Measurements from ENCODE around the gene TRIM63.

The TRIM63 gene

DNA sequence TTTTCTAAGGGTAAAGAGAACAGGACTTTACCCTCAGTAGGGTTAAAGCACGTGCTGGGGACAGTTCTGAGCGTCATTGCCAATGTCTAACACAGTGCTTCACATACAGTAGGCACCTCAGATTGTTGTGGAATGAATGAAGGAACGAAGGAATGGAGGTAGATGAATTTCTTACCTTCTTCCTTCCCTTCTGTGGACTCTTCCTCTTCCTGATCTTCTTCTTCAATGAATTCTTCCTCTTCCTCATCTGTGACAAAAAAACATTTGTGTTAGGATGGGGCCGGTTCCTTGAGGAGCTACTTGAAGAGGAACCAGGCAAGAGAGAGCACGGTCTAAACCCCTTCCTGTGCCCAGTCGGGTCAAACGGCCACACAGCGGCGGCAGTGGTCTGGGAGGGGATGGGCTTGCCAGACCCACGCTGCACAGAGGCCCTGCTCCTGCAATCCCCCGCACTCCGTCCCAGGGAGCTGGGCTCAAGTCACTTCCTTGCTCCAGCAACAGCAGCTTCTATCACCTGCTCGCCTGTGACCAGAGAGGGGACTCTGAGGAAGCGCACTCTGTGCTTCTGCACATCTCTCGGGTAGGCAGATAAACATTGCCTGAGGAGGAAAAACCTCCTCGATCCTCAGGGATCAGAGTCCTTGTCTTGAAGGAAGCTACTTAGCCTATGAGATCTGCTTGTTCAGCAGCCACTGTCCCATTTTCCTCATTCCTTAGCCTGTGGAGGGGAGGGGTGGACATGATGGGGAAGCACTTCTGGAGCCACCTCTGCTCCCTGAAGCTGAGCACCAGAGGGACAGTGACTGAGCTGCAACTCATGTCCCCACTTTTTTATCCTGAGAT lies 13.5 kb downstream of the TRIM63 start:
- no peak for DNase-seq

DNA sequence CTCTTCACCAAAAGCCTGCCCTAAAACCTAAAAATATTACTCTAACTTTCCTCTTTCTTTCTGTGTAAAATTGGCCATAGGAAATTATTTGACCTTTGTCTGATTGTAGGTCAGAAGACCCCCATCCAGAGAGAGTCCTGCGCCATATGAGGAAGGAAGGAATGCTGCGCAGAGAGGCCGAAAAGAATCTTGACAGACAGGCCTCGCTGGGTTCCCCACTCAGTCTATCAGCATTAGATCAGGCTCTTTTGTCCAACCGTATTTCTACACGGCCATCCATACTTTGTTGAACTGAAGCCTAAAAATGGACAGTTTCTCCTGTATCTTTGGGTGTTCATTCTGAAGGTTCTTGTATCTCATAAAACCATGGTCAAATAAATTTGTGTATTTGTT lies 17.2 kb downstream of the TRIM63 start:
- no peak for DNase-seq

DNA sequence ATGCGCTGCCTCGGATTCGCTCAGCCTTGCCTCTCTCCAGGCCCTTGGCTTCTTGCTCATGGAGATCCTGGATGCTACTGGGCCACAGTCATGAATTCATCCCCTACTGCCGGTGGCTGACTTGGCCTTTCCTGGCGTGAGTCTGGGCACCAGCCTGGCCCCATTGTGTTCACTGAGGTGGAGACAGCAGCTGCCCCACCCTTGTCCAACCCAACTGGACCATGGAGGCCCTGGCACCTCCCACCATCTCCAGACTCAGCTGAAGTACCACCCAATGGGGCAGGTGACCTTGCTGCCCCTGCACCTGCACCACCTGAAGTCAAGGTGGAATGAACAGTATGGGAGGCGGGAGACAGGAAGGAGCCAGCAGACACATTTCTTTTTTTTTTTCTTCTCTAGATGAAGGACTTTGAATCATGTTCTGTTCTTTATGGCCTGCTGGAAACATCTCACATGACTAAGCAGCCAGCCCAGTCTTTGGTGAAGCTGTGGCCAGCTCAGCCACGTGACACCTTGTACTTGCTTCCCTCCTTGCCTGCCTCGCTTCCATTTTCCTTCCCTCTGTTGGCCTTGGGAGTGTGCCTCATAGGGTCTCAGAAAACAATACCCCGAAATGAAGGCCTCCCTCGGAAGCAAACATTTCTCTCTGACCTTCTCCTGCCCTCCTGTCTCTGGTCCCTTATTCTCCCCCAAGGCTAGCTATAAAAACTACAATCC lies 17.7 kb downstream of the TRIM63 start:
- no peak for DNase-seq

DNA sequence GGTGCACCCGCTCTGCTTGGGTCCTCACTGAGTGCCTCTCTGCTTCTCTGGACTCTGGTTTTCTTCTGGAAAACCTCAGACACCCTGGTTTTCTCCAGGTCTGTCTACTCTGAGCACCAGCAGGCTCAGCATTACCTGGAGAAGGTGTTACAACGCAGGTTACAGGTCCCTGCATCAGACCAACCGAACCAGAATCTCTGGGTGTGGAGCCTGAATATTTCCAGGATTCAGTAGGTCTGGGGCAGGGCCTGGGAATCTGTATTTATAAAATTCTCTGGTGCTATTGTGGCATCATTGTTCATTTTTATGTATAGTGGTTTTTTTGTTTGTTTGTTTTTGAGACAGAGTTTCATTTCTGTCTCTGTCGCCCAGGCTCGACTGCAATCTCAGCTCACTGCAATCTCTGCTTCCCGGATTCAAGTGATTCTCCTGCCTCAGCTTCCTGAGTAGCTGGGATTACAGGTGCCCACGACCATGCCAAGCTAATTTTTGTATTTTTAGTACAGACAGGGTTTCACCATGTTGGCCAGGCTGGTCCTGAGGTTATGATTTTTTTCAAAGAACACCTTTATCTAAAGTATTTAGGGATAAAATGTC lies 20.1 kb downstream of the TRIM63 start:
- no peak for DNase-seq

DNA sequence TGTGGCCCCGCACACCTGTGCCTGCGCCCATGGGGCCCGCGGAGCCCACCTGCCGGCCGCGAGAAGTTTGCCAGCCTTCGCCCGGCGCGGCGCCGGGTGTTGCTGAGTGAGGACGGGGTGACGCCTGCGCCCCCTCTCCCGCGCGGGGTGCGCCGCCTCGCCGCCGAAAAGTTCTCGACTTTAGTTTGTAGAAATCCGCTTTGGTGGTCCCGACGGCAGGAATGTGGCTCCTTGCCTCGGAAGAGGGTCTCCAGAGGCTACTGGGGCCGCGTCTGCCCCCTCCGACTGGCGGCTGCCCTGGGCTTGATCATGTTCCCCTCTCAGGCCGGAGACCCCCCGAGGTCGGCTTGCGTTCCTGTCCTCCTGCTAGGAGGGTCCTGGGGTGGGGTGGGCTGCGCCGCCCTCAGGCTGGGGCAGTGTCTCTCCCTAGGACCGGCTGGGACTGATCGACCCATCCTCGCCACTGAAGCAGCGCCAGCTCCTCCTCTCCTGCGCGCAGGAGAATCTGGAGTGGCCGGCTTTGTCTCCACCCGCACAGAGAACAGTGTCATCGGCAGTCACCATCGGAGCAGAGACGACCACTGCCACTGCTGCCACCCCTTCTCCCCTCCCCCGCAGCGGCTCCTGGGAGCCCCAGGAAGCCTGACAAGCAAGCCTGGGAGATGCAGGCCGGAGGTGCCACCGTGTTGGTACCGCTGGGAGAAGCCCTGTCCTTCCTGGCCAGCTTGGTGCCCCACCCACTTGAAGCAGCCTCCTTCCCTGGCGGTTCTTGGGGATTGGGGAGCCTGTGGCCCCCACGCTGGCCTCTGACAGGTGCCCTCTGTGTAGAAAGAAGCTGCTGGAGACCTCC lies 21.0 kb downstream of the TRIM63 start:
- DNase-seq, result no peak

DNA sequence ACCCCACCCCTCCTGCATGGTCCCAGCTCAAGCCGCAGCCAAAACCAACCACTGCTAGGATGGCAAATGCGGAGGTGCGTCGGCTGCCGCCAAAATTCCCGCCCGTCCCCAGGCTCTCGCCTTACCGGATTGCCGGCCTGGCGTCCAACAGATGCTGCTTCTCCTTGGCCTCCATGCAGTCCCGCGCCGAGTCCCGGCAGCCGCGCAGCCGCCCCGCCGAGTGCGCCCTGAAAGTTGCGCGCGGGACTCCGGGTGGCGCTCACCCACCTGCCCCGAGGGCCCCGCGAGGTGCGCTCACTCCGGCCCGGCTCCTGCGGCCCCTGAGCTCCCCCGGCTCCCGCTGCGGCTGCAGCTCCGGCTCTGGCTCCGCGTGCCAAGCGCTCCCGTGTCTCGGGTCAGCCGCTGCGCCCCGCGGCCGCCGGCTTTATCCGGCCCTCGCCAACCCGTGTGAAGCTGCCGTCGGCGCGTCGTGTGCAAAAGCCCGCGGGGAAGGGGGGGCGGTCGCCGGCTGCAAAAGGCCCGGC lies 21.6 kb downstream of the TRIM63 start, which contains the start of gene SLC30A2:
TSS of gene SLC30A2 (minus strand) at position 397 of the 524 bp plus-strand sequence. CDS start at position 175, 222 bp downstream.
- DNase-seq, result no peak

DNA sequence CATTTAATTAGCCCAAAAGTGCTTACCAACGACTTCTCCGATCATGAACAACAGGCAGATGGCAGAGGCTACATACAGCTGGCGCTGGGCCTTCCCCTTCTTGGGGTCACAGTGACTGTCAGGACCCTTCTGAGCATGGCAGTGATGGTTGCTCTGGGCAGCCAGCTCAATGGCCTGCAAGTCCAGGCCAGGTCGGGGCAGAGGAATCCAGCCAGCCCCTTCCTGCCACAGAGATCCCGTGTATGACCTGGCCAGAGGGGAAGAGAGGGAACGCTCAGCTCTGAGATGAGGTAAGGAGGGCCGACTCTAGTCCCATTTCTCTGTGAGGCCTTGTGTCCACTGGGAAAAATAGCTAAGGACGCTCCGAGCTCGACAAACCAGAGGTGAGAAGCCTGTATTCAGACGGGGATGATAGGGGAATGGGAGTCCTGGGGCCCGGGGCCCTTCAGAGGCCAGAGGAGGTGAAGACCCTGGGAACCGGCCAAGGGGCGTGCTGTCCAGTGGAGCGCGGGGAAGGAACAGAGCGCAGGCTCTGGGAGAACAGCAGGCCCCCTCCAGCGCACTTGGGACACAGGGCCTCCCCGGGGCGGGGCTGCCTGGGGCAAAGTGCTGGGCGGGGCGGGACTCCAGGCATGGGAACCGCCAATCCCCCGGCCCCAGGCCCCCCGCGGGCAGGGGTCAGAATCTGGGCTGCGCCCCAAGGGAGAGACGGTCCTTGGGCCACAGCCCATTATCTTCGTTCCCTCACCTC lies 22.3 kb downstream of the TRIM63 start:
- no peak for DNase-seq

DNA sequence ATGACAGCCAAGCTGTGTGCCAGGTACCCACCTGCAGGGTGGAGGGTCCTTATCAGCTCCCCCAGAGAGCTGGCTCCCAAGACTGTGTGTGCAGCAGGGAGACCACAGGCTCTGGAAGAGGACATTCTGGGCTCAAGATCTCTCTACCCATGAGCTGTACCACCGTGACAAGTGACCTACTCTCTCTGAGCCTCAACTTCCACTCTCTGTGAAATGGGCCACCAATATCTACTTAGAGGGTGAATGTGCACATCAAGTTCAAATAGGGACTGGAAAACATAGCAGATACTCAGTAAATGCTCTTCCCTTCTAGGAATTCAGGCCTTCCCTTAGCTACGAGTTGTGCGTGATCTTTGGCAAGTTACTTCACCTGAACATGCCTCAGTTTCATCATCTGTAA lies 23.0 kb downstream of the TRIM63 start:
- no peak for DNase-seq

DNA sequence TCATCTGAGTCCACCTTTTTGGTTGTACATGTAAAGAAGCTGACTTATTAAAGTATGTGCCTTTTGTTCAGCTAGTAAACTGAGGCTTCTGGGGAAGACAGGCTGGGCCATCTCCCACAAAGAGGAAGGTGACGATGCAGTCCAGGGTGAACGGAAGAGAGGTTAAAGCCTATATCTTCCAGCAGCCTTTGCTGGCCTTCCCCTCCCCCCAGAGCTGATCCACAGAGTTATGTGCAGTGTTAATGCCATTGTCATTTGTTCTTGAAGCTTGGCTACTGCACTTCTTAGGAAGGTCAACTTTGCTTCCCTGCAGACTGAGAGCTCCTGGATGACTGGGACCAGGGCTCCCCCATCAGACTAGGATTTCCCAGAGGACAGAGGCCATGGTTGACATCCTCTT lies 23.7 kb downstream of the TRIM63 start:
- no peak for DNase-seq

DNA sequence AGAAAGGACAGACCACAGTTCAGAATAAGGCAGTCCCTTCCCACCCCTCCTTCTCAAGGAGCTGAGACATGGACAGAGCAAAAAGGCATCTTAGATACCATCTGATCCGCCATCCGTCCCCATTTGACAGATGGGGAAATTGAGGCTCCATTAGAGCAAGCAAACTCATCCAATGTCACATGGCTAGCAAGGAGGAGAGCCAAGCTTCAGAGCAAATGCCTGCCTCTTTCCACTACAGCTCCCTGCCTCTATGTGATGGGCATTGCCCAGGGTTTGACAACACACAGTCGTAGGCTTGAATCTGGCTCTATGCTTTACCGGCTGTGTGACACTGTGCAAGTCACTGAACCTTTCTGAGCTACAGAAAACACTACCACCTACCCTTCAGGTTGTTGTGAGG lies 25.5 kb downstream of the TRIM63 start:
- no peak for DNase-seq

DNA sequence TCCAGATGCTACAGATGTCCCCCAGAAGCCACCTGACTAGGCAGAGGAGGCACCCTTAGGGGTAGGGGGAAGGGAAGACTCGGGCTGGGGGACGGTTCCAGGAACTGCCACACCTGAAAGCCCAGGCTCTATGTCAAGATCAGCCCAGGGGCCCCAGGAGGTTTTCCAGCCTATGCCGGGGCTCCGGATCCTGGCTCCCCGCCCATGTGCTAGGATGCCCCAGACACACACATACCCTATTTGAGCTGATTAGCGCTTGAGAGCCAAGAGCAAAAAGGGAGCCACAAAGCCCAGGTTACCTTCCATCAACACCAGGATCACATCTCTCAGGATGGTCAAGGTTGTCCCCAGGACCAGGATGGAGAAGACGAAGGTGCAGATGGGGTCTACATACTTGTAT lies 26.0 kb downstream of the TRIM63 start:
- no peak for DNase-seq

DNA sequence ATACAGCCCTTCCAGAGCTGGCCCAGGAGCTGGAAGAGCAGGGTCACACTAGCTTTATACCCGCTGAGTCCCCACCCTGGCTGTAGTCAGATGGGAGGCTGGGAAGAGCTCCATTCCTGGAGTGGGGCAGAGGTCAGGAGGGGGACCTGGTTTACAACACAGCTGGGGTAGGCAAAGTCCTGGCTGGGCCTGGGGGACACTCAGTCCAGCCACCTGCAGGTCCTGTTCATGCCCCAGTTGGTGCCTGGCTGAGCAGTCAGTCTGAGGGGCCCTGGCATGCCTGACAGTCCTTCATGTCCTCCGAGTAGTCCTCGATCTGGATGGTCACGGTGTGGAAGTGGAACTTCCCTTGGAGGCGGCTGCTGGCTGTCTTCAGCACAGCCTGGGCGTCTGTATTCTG lies 28.5 kb downstream of the TRIM63 start:
- no peak for DNase-seq

DNA sequence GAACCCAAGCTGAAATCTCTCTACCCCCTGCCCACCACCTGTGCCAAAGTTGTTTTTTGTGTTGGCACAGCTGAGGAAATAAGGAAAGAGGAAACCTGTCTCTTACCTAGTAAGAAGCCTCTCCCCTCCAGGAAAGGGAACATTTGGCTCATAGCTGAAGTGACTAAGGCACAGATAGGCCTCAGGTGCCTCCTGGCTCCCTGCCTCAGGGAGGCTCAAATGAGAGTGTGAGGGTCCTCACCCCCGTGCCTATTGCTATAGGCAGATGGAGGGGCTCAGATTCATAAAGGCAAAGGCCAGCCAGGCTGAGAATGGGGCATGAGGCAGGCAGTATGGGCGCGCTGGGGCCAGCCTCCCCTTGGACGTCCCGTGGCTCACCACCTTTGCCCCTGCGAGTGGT lies 29.0 kb downstream of the TRIM63 start:
- no peak for DNase-seq

DNA sequence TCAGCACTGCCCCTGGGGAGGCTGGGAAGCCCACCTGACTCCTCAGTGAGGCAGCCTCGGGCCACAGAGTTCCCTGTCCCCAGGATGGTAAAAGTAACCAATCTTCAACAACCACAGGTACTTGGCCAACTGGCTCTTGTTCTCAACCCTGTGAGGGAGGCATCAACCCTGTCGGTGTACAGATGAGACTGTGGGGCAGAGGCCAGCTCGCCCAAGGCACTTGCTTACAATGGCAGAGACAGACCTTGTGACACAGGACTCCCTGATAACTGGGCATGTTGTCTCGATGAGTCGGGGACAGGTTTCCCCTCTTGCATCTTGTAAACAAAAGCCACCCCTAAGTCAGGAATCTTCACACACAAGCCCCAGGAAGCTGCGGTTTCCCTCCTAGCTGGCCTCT lies 29.5 kb downstream of the TRIM63 start:
- no peak for DNase-seq

DNA sequence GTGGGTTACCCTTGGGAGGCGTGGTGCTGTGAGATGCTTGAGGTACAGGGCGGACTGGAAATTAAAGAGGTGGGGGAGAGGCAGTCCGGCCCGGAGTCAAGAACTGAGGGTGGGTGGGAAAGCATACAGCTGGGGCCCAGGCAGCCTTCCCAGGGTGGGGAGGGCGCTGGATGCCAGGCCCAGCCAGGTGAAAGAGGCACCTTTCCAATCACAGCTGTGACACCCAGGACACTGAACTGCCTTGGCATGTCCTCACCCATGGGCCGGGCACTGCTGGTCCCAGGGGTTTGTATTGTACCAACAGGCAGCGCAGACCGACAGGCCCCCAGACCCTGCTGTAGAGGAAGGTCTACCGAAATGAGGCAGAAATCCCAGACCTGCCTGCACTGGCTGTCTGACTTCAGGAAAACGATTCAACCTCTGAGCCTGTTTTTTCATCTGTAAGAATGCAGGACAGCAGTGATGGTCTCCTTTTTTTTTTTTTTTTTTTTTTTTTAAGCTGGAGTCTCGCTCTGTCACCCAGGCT lies 30.6 kb downstream of the TRIM63 start:
- DNase-seq, result no peak

DNA sequence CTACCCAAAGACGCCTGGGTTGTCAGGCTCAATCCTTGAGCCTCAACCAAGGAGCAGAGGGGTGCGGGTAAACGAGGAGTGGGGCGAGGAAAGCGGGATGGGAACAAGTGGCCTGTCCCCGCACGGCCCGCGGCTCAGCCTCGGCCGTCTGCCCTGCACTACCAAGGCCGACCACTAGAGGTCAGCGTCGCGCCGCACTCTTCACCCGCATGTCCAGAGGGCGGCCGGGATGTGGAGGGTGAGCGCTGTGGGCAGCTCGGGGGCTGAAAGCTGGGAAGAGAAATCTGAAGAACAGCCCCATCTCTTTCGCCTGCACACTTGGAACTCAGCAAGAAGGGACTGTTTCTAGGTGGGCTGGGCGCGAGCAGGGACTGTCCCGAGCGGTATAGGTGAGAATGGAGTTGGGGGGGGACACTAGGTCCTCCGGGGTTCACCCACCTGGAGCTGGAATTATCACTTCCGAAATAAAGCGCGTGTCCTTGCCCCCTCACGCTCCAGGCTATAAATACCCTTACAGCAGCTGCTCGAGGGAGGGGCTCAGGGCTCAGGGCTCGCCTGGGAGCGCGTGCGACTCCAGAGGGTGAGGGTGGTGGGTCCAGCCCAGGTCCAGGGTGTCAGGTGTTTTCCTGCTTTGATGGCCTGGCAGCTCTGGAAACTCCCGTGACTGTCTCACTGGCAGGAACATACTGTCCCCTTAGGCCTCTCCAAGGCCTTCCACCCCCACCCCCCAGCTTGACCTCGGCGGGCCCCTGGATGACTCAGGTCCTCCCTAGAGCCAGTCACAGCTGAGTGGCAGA lies 31.3 kb downstream of the TRIM63 start:
- DNase-seq, result peak; percentile 82

DNA sequence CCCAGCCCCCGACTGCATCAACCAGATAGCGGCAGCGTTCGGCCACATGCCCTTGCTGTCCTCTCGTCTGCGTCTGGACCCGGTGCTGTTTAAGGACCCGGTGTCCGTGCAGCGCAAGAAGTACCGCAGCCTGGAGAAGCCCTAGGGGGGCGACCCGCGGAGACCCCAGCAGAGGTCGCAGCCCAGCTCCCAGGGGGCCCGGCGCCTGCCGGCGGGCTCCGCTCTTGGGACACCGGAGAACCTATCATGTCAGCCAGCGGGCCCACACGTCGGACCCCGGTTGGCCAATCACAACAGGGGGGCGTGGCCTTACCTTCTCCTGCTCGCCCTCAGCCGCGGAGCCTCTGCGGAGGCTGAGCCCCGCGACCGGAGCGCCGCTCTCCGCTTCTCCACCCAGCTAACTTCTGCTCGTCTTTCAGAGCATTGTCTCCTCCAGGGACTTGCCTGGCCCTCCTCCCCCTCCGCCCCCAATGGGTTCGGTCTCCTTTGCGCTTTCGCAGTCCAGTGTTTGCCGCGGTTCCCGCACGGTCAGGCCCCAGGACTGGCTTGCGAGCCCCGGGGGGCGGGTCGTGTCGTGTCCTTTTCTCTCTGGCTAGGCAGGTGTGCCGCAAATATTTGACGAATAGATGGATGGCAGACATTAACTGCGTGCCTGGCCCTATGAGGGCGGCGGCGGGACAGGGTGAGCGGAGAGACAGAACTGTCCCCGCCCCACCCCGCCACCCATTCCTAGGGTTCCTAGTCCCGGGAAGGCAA lies 32.0 kb downstream of the TRIM63 start:
- DNase-seq, result peak; percentile 94

DNA sequence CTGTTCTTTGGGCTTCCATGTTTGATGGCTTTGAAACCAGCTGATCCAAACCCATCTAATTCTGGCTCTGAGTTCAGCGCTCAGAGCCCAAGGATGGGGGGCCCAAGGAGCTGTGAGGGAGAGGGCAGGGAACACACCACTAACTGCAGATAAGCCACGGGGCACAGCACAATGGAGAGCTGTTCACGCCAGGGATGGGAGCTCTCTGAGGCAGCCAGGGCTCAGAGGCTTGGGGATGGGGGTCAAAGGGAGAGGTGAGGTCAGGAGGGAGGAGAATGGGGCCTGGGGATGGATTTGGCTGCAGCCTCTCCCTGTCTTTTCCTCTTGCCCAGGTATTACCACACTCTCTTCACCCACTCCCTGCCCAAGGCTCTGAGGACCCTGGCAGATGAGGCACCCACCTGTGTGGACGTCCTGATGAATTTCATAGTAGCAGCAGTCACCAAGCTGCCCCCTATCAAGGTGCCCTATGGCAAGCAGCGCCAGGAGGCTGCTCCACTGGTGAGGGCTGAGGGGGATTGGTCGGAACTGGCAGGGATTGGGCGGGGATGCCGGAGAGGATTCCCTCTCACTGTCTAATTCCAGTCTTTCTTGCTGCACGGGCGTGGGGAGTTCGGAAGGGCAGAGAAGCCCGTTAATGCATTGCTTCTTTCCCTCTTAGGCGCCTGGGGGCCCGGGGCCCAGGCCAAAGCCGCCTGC lies 32.8 kb downstream of the TRIM63 start:
- peak; percentile 7 for DNase-seq

DNA sequence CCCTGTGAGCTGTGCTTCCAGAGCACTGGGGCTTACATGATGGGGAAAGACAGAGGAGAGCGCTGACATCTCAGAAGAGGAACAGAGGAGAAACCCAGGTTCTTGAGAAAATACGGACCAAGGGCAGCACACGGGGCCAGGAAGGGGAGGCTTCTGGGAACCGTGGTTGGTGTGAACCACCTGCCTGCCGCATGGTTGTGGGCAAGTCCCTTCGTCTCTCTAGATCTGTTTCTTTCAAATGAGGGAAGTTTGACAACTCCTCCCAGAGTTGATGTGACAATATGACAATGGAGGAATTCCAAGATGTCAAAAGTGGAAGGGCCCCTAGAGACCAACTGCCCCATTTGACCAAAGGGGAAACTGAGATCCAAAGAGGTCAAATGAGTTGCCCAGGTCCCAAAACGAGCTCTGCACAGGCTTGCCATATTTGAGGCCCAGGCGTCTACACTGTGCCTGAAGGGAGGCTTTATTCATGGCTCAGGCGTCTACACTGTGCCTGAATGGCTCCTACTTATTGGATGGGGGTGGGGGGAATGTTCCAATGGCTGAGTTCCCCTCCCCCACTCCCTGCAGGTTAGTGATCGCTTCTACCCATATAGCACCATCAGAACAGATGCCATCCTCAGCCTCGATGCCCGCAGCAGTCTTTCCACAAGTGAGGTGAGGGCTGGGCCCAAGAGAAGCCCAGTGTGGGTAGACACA lies 34.6 kb downstream of the TRIM63 start:
- no peak for DNase-seq
